HEK293 (cell line): ENCODE measurements around the gene PTPN18.

Experiments
- CTCF ChIP-seq: fragments of 450-650 bp; formaldehyde crosslinking; IDR thresholded peaks from 2 replicates; pipeline ENCODE4 v1.5.1; 2016; ENCODE audit warnings: missing biosample characterization, missing genetic modification characterization
- EGR2 ChIP-seq: fragments of 450-650 bp; formaldehyde crosslinking; IDR thresholded peaks from 2 replicates; pipeline ENCODE4 v1.5.1; 2016; ENCODE audit warnings: low read depth, missing biosample characterization, missing genetic modification characterization
- HIC1 ChIP-seq: fragments of 450-650 bp; formaldehyde crosslinking; IDR thresholded peaks from 2 replicates; pipeline ENCODE4 v1.5.1; 2016; ENCODE audit warnings: missing biosample characterization, missing genetic modification characterization
- PATZ1 ChIP-seq: fragments of 450-650 bp; formaldehyde crosslinking; IDR thresholded peaks from 2 replicates; pipeline ENCODE4 v1.5.1; 2016; ENCODE audit warnings: missing biosample characterization, missing genetic modification characterization
- PRDM10 ChIP-seq: fragments of 450-650 bp; formaldehyde crosslinking; IDR thresholded peaks from 2 replicates; pipeline ENCODE4 v1.5.1; 2016; ENCODE audit warnings: missing biosample characterization, missing genetic modification characterization
- REST ChIP-seq: fragments of 450-650 bp; formaldehyde crosslinking; IDR thresholded peaks from 2 replicates; pipeline ENCODE4 v1.5.1; 2016; ENCODE audit warnings: missing biosample characterization, missing genetic modification characterization
- SETDB1 ChIP-seq: IDR thresholded peaks from one replicate; pipeline ENCODE4 v1.6.1; 2017; ENCODE audit warnings: mild to moderate bottlenecking, low read length, moderate library complexity, mixed read lengths; ENCODE audit not compliant: insufficient read length
- ZBTB21 ChIP-seq: fragments of 450-650 bp; formaldehyde crosslinking; IDR thresholded peaks from 2 replicates; pipeline ENCODE4 v1.5.1; 2017; ENCODE audit warnings: missing biosample characterization, missing genetic modification characterization
- ZFP37 ChIP-seq: fragments of 450-650 bp; formaldehyde crosslinking; IDR thresholded peaks from 2 replicates; pipeline ENCODE4 v1.5.1; 2016; ENCODE audit warnings: missing biosample characterization, missing genetic modification characterization
- ZNF16 ChIP-seq: fragments of 450-650 bp; formaldehyde crosslinking; IDR thresholded peaks from 2 replicates; pipeline ENCODE4 v1.5.1; 2016; ENCODE audit warnings: low read depth, missing biosample characterization, missing genetic modification characterization
- ZNF274 ChIP-seq, 2 experiments: fragments of 200-500 bp in 1 of 2; fragments of 450-650 bp in 1 of 2; sonication (Bioruptor generic) in 1 of 2; formaldehyde crosslinking in 1 of 2; IDR thresholded peaks; 2 replicates each; pipeline versions ENCODE4 v1.5.1 to v1.6.1; 2014 to 2016; ENCODE audit warnings: borderline replicate concordance in 1 of 2, inconsistent platforms in 1 of 2, low read length in 1 of 2, missing biosample characterization in 1 of 2, missing genetic modification characterization in 1 of 2
- ZNF280D ChIP-seq: fragments of 450-650 bp; formaldehyde crosslinking; IDR thresholded peaks from 2 replicates; pipeline ENCODE4 v1.5.1; 2016; ENCODE audit warnings: missing biosample characterization, missing genetic modification characterization
- ZNF292 ChIP-seq: fragments of 450-650 bp; formaldehyde crosslinking; IDR thresholded peaks from 2 replicates; pipeline ENCODE4 v1.5.1; 2016; ENCODE audit warnings: low read depth, missing biosample characterization, missing genetic modification characterization, borderline replicate concordance

- TF ChIP-seq CTCF (no peak), ZFP37 (tag by site-specific recombination) (no peak), REST (tag by site-specific recombination) (no peak), EGR2 (tag by site-specific recombination) (no peak), PRDM10 (tag by site-specific recombination) (no peak), ZBTB21 (tag by site-specific recombination) (no peak), HIC1 (no peak), ZNF292 (no peak), SETDB1 (no peak), ZNF16 (no peak), PATZ1 (tag by site-specific recombination) (no peak), ZNF280D (tag by site-specific recombination) (no peak), ZNF274 (IDR thresholded peaks at IDR 0.05; ENCODE audit: low read length) (no peak), ZNF274 (tag by site-specific recombination; IDR thresholded peaks at IDR 0.05; ENCODE audit: borderline replicate concordance) (no peak)
Measured at GRCh38 chr2:130389358-130389757, 33.5 kb downstream of the PTPN18 start.
